ENCODE results near the gene EFHC1.

Gene EFHC1

GRCh38 chr6:52543729-52544601 is 123.8 kb downstream of the EFHC1 start:
- DNase-seq: no peak

GRCh38 chr6:52544602-52545405 is 124.7 kb downstream of the EFHC1 start:
- DNase-seq: no peak

- no peak for DNase-seq
These were observed 125.4 kb downstream of the EFHC1 start for GRCh38 chr6:52545406-52546119.

GRCh38 chr6:52546192-52546591 is 126.0 kb downstream of the EFHC1 start:
- no peak for DNase-seq

- DNase-seq: no peak
These were observed 126.5 kb downstream of the EFHC1 start for GRCh38 chr6:52546678-52547077.

- DNase-seq: no peak
These were observed 127.7 kb downstream of the EFHC1 start for GRCh38 chr6:52547647-52548352.

- no peak for DNase-seq
These were observed 128.2 kb downstream of the EFHC1 start for GRCh38 chr6:52548353-52548713.

GRCh38 chr6:52548999-52549398 is 128.9 kb downstream of the EFHC1 start:
- no peak for DNase-seq

GRCh38 chr6:52549428-52549827 is 129.3 kb downstream of the EFHC1 start:
- DNase-seq: no peak

GRCh38 chr6:52550014-52550575 is 130.0 kb downstream of the EFHC1 start:
- DNase-seq: peak; percentile 22

GRCh38 chr6:52550870-52551269 is 130.7 kb downstream of the EFHC1 start:
- peak; percentile 19 for DNase-seq

- DNase-seq: no peak
These were observed 131.5 kb downstream of the EFHC1 start for GRCh38 chr6:52551483-52552277.

GRCh38 chr6:52552278-52552643 is 132.1 kb downstream of the EFHC1 start:
- DNase-seq: no peak

- no peak for DNase-seq
These were observed 133.0 kb downstream of the EFHC1 start for GRCh38 chr6:52553158-52553557.

- DNase-seq: no peak
These were observed 133.6 kb downstream of the EFHC1 start for GRCh38 chr6:52553719-52554118.

- no peak for DNase-seq
These were observed 134.6 kb downstream of the EFHC1 start for GRCh38 chr6:52554684-52555280.

- DNase-seq: no peak
These were observed 135.5 kb downstream of the EFHC1 start for GRCh38 chr6:52555518-52556233.

GRCh38 chr6:52557389-52558265 is 137.5 kb downstream of the EFHC1 start:
- DNase-seq: peak; percentile 43

GRCh38 chr6:52558266-52559000 is 138.3 kb downstream of the EFHC1 start:
- DNase-seq: no peak
